DMS79 (cell line): ENCODE results near the gene CXCL1.

ENCODE experiments used
- DNase-seq: peaks from one replicate; lab custom pipeline; 2025; lab: John Stamatoyannopoulos, UW

CXCL1 gene

GRCh38 chr4:73918058-73918457, 48.9 kb downstream of the CXCL1 start:
- DNase-seq = no peak

DNA sequence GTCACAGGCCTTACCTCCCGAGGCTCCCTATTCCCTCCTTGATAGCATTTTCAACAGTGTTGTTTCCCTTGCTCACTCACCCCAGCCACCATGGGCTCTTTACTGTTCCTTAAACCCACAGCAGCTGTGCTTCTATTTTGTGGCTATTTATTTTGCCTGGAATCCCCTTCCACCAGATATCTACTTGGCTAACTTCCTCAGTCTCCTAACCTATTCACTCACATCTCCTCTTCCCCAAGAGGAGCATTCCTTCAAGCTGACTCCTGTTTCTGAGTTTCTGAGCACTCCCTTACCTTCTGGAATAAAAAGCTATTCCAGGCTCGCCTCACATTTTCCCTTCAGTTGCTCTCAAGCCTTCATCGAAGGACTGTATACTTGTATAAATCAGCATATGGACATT, 50.5 kb downstream of the CXCL1 start:
- no peak for DNase-seq
